HL-60 (cell line): Measurements from ENCODE around the gene GPR39.

ENCODE experiments used
- DNase-seq, 2 experiments: peaks; one replicate each; pipeline ENCODE4 v3.0.0-alpha.2; 2010 to 2020; ENCODE audit warnings: low read depth in 1 of 2, low spot score in 1 of 2
- H3K27ac ChIP-seq: fragments of 250-450 bp; sonication (Bioruptor Pico); replicated peaks from 2 replicates; pipeline ENCODE4 v1.5.1; 2020; ENCODE audit warnings: mild to moderate bottlenecking, moderate library complexity
- H3K27me3 ChIP-seq: fragments of 250-450 bp; sonication (Bioruptor Pico); 2 replicates; pipeline ENCODE4 v1.5.1; 2021; ENCODE audit warnings: mild to moderate bottlenecking, moderate library complexity; ENCODE audit not compliant: insufficient read depth, poor library complexity, severe bottlenecking
- H3K4me3 ChIP-seq: replicated peaks from 2 replicates; pipeline ENCODE4 v1.5.1; 2011; ENCODE audit warnings: mild to moderate bottlenecking, control low read depth, low read length; ENCODE audit not compliant: insufficient read depth
- GABPA ChIP-seq: IDR thresholded peaks from 2 replicates; pipeline ENCODE4 v1.6.1; 2012; ENCODE audit warnings: low read depth
- POLR2AphosphoS5 ChIP-seq: IDR thresholded peaks from 2 replicates; pipeline ENCODE4 v1.6.1; 2012; ENCODE audit warnings: low read depth
- SPI1 ChIP-seq: IDR thresholded peaks from 2 replicates; pipeline ENCODE4 v1.6.1; 2012; ENCODE audit warnings: low read depth, mild to moderate bottlenecking, borderline replicate concordance
- TF ChIP-seq, protein P1 (sequence below): IDR thresholded peaks from one replicate; pipeline ENCODE4 v1.5.1; 2011; ENCODE audit warnings: low read length, control low read depth, inconsistent platforms; ENCODE audit not compliant: insufficient read depth
- TF ChIP-seq, protein P2 (sequence below): IDR thresholded peaks from 2 replicates; pipeline ENCODE4 v1.6.1; 2012; ENCODE audit warnings: low read depth; ENCODE audit not compliant: insufficient replicate concordance

Gene GPR39

DNA sequence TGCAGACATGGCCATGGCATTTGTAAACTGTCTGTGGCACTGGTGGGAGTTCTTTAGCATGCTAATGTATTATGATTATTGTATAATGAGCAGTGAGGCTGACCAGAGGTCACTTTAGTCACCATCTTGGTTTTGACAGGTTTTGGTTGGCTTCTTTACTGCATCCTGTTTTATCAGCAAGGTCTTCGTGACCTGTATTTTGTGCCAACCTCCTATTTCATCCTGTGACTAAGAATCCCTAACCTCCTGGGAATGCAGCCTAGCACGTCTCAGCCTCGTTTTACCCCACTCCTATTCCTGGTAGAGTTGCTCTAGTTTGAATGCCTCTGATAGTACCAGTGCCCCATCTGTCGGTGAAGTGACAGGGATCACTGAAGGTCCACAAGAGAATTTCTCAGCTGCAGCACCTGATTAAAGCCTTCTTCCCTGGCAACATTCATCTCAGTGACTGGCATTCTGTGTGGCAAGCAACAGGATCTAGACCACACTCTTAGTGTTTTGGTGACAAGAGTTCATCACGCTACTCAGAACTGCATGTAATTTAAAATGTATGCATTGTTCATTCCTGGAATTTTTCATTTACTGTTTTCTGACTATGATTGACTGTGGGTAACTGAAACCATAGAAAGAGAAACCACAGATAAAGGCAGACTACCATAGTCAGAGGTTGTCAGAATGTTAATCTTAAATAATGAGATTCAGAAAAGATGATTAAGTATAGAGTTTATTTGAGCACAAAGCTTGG is 43.0 kb upstream of the GPR39 start:
- no peak overlapping the region for H3K4me3 ChIP-seq

DNA sequence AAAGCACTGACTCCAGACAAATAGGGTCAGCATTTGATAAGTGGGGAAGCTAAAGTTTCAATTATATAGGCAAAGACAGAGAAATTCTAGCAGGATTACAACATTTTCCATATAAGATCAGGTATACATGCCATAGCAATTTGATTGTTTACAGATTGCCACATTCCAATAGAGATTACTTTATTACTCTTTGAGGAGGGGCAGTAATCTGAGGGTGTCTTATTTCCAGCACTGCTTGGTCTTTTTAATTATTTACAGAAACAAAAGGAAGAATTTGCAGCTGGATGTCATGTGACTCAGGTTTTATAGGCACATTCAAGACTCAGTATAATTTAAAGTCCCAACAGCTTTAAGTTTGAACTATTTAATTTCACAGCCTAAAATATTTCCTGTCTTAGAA is 42.5 kb upstream of the GPR39 start:
- Histone ChIP-seq H3K27ac (no peak overlapping the region), H3K4me3 (no peak overlapping the region), H3K27me3 (no peaks in the 10 kb centered on the region)
- no peak for DNase-seq
- TF ChIP-seq, protein P1, sequence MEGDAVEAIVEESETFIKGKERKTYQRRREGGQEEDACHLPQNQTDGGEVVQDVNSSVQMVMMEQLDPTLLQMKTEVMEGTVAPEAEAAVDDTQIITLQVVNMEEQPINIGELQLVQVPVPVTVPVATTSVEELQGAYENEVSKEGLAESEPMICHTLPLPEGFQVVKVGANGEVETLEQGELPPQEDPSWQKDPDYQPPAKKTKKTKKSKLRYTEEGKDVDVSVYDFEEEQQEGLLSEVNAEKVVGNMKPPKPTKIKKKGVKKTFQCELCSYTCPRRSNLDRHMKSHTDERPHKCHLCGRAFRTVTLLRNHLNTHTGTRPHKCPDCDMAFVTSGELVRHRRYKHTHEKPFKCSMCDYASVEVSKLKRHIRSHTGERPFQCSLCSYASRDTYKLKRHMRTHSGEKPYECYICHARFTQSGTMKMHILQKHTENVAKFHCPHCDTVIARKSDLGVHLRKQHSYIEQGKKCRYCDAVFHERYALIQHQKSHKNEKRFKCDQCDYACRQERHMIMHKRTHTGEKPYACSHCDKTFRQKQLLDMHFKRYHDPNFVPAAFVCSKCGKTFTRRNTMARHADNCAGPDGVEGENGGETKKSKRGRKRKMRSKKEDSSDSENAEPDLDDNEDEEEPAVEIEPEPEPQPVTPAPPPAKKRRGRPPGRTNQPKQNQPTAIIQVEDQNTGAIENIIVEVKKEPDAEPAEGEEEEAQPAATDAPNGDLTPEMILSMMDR = no peak
- TF ChIP-seq SPI1 = no peak
- no peak for TF ChIP-seq GABPA
- TF ChIP-seq, protein P2, sequence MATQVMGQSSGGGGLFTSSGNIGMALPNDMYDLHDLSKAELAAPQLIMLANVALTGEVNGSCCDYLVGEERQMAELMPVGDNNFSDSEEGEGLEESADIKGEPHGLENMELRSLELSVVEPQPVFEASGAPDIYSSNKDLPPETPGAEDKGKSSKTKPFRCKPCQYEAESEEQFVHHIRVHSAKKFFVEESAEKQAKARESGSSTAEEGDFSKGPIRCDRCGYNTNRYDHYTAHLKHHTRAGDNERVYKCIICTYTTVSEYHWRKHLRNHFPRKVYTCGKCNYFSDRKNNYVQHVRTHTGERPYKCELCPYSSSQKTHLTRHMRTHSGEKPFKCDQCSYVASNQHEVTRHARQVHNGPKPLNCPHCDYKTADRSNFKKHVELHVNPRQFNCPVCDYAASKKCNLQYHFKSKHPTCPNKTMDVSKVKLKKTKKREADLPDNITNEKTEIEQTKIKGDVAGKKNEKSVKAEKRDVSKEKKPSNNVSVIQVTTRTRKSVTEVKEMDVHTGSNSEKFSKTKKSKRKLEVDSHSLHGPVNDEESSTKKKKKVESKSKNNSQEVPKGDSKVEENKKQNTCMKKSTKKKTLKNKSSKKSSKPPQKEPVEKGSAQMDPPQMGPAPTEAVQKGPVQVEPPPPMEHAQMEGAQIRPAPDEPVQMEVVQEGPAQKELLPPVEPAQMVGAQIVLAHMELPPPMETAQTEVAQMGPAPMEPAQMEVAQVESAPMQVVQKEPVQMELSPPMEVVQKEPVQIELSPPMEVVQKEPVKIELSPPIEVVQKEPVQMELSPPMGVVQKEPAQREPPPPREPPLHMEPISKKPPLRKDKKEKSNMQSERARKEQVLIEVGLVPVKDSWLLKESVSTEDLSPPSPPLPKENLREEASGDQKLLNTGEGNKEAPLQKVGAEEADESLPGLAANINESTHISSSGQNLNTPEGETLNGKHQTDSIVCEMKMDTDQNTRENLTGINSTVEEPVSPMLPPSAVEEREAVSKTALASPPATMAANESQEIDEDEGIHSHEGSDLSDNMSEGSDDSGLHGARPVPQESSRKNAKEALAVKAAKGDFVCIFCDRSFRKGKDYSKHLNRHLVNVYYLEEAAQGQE = no peak
- no peak for TF ChIP-seq POLR2AphosphoS5

More for the DNA sequence above, 43.0 kb upstream of the GPR39 start:
- no peak overlapping the region for H3K27ac ChIP-seq
- DNase-seq = no peak
- H3K27me3 ChIP-seq = no peaks in the 10 kb centered on the region
- TF ChIP-seq, protein P1 = no peak
- no peak for TF ChIP-seq SPI1
- TF ChIP-seq POLR2AphosphoS5 = no peak
- no peak for TF ChIP-seq GABPA
- TF ChIP-seq, protein P2 = no peak

DNA sequence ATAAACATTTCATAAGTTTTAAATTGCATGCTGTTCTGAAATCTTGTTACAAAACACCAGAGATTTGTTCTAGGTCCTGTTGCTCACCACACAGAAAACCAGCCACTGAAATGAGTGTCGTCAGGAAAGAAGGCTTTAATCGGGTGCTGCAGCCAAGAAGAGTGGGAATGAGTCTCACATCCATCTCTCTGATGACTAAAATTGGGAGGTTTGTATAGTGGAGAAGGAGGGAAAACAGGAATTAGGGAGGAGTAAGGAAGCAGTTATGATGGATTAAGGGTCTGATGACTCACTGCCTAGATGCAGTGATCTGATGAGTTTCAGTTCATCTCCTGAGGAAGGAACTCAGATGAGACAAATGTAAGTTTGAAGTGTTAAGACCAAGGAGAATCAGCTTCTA is 42.1 kb upstream of the GPR39 start:
- H3K27me3 ChIP-seq = no peaks in the 10 kb centered on the region
- TF ChIP-seq, protein P2 = no peak
- TF ChIP-seq, protein P1 = no peak
- no peak for TF ChIP-seq GABPA
- no peak for TF ChIP-seq POLR2AphosphoS5
- TF ChIP-seq SPI1 = no peak
- DNase-seq = no peak
- no peak overlapping the region for H3K27ac ChIP-seq
- H3K4me3 ChIP-seq = no peak overlapping the region
